Stimulated activated effector memory CD8-positive, alpha-beta T cell treated with anti-CD3 and anti-CD28 coated beads, Interleukin-12 subunit alpha, Interleukin-12 subunit beta, amount 100 ng/mL, for 72 hours (primary cell): ENCODE data around the gene CDK5.

Source experiments
- ATAC-seq: fragments of 150-1000 bp; cut with Tn5 transposase; 2 replicates; pipeline ENCODE4 v1.10.0; 2021
- DNase-seq, 2 donors: peaks; one replicate each; pipeline ENCODE4 v3.0.0; 2021 to 2022; ENCODE audit warnings: low spot score in 2 of 2
- H3K27ac Mint-ChIP-seq: one replicate; pipeline ENCODE4 v1.8.0; 2022; ENCODE audit warnings: mild to moderate bottlenecking, mixed read lengths
- H3K36me3 Mint-ChIP-seq: one replicate; pipeline ENCODE4 v1.8.0; 2022; ENCODE audit warnings: mild to moderate bottlenecking, mixed read lengths
- H3K4me1 Mint-ChIP-seq: one replicate; pipeline ENCODE4 v1.8.0; 2022; ENCODE audit warnings: mixed read lengths
- H3K4me3 Mint-ChIP-seq: one replicate; pipeline ENCODE4 v1.8.0; 2022; ENCODE audit warnings: mild to moderate bottlenecking, mixed read lengths
- H3K9me3 Mint-ChIP-seq: one replicate; pipeline ENCODE4 v1.8.0; 2022; ENCODE audit warnings: mixed read lengths

Gene CDK5

GRCh38 chr7:151057506-151057988 is at the start of gene CDK5:
CDK5 (minus strand) TSS chr7:151057897; CDS start chr7:151057848, 49 bp downstream.
- peak within 1 kb of the TSS; percentile 93 for H3K4me3 Mint-ChIP-seq
- ATAC-seq = peak; percentile 2
- H3K27ac Mint-ChIP-seq = peak within 1 kb of the TSS; percentile 91
- peaks cover 15% of the 10 kb centered on the region for H3K36me3 Mint-ChIP-seq
- H3K9me3 Mint-ChIP-seq = no peaks in the 10 kb centered on the region
- no peak for DNase-seq
- H3K4me1 Mint-ChIP-seq = peaks cover 45% of the 10 kb centered on the region

GRCh38 chr7:151104411-151105235 is 46.9 kb upstream of the CDK5 start:
- Mint-ChIP-seq H3K4me1 (peaks cover 7% of the 10 kb centered on the region), H3K4me3 (no peak overlapping the region), H3K27ac (no peak overlapping the region), H3K36me3 (peaks cover 7% of the 10 kb centered on the region), H3K9me3 (no peaks in the 10 kb centered on the region)
- no peak for ATAC-seq
- DNase-seq = no peak

- no peak for ATAC-seq
- no peaks in the 10 kb centered on the region for H3K9me3 Mint-ChIP-seq
- H3K27ac Mint-ChIP-seq = no peak overlapping the region
- H3K36me3 Mint-ChIP-seq = peaks cover 7% of the 10 kb centered on the region
- H3K4me3 Mint-ChIP-seq = no peak overlapping the region
- no peak for DNase-seq
- peaks cover 7% of the 10 kb centered on the region for H3K4me1 Mint-ChIP-seq
These were observed 46.3 kb upstream of the CDK5 start for GRCh38 chr7:151103973-151104372.

GRCh38 chr7:151102991-151103390 is 45.3 kb upstream of the CDK5 start:
- DNase-seq (no peak), ATAC-seq (no peak)
- no peak overlapping the region for H3K4me3 Mint-ChIP-seq
- H3K9me3 Mint-ChIP-seq = no peaks in the 10 kb centered on the region
- no peak overlapping the region for H3K27ac Mint-ChIP-seq
- H3K4me1 Mint-ChIP-seq = peaks cover 7% of the 10 kb centered on the region
- peaks cover 7% of the 10 kb centered on the region for H3K36me3 Mint-ChIP-seq

- peaks cover 7% of the 10 kb centered on the region for H3K36me3 Mint-ChIP-seq
- H3K4me3 Mint-ChIP-seq = no peak overlapping the region
- peaks cover 7% of the 10 kb centered on the region for H3K4me1 Mint-ChIP-seq
- no peaks in the 10 kb centered on the region for H3K9me3 Mint-ChIP-seq
- ATAC-seq (no peak), DNase-seq (no peak)
- H3K27ac Mint-ChIP-seq = no peak overlapping the region
These were observed 44.1 kb upstream of the CDK5 start for GRCh38 chr7:151101621-151102396.

- no peak for ATAC-seq
- Mint-ChIP-seq H3K4me3 (no peak overlapping the region), H3K27ac (no peak overlapping the region), H3K4me1 (peaks cover 7% of the 10 kb centered on the region), H3K36me3 (peaks cover 7% of the 10 kb centered on the region), H3K9me3 (no peaks in the 10 kb centered on the region)
- no peak for DNase-seq
These were observed 43.2 kb upstream of the CDK5 start for GRCh38 chr7:151100921-151101320.

- DNase-seq (no peak), ATAC-seq (no peak)
- Mint-ChIP-seq H3K9me3 (no peaks in the 10 kb centered on the region), H3K4me1 (peaks cover 12% of the 10 kb centered on the region), H3K4me3 (no peak overlapping the region), H3K36me3 (peaks cover 7% of the 10 kb centered on the region), H3K27ac (no peak overlapping the region)
These were observed 42.0 kb upstream of the CDK5 start for GRCh38 chr7:151099486-151100211.

- peaks cover 13% of the 10 kb centered on the region for H3K4me1 Mint-ChIP-seq
- H3K4me3 Mint-ChIP-seq = no peak overlapping the region
- no peaks in the 10 kb centered on the region for H3K9me3 Mint-ChIP-seq
- no peaks in the 10 kb centered on the region for H3K36me3 Mint-ChIP-seq
- no peak for ATAC-seq
- DNase-seq = no peak
- H3K27ac Mint-ChIP-seq = no peak overlapping the region
These were observed 38.3 kb upstream of the CDK5 start for GRCh38 chr7:151095828-151096475.

GRCh38 chr7:151095123-151095797 is 37.6 kb upstream of the CDK5 start:
- peaks cover 13% of the 10 kb centered on the region for H3K4me1 Mint-ChIP-seq
- DNase-seq = no peak
- peak overlapping the region; percentile 26 for H3K27ac Mint-ChIP-seq
- ATAC-seq = no peak
- no peaks in the 10 kb centered on the region for H3K9me3 Mint-ChIP-seq
- H3K36me3 Mint-ChIP-seq = no peaks in the 10 kb centered on the region
- H3K4me3 Mint-ChIP-seq = no peak overlapping the region

- Mint-ChIP-seq H3K36me3 (no peaks in the 10 kb centered on the region), H3K9me3 (no peaks in the 10 kb centered on the region), H3K4me1 (peaks cover 16% of the 10 kb centered on the region), H3K4me3 (no peak overlapping the region), H3K27ac (peak overlapping the region; percentile 26)
- ATAC-seq (no peak), DNase-seq (no peak)
These were observed 37.0 kb upstream of the CDK5 start for GRCh38 chr7:151094675-151095074.

GRCh38 chr7:151093748-151094147 is 36.1 kb upstream of the CDK5 start:
- H3K4me3 Mint-ChIP-seq = no peak overlapping the region
- ATAC-seq (no peak), DNase-seq (no peak)
- H3K9me3 Mint-ChIP-seq = no peaks in the 10 kb centered on the region
- peaks cover 25% of the 10 kb centered on the region for H3K4me1 Mint-ChIP-seq
- H3K27ac Mint-ChIP-seq = no peak overlapping the region
- H3K36me3 Mint-ChIP-seq = no peaks in the 10 kb centered on the region

GRCh38 chr7:151091988-151092387 is 34.3 kb upstream of the CDK5 start:
- Mint-ChIP-seq H3K27ac (no peak overlapping the region), H3K4me3 (no peak overlapping the region), H3K9me3 (no peaks in the 10 kb centered on the region), H3K36me3 (no peaks in the 10 kb centered on the region), H3K4me1 (peaks cover 26% of the 10 kb centered on the region)
- ATAC-seq (no peak), DNase-seq (no peak)

GRCh38 chr7:151091431-151091830 is 33.7 kb upstream of the CDK5 start:
- Mint-ChIP-seq H3K9me3 (no peaks in the 10 kb centered on the region), H3K4me1 (peaks cover 26% of the 10 kb centered on the region), H3K36me3 (no peaks in the 10 kb centered on the region), H3K27ac (no peak overlapping the region), H3K4me3 (no peak overlapping the region)
- ATAC-seq (no peak), DNase-seq (no peak)

GRCh38 chr7:151091003-151091402 is 33.3 kb upstream of the CDK5 start:
- peaks cover under 1% of the 10 kb centered on the region for H3K36me3 Mint-ChIP-seq
- ATAC-seq (no peak), DNase-seq (no peak)
- no peak overlapping the region for H3K27ac Mint-ChIP-seq
- H3K9me3 Mint-ChIP-seq = no peaks in the 10 kb centered on the region
- no peak overlapping the region for H3K4me3 Mint-ChIP-seq
- peaks cover 26% of the 10 kb centered on the region for H3K4me1 Mint-ChIP-seq
